ENCODE results near the gene ITPK1. TPM values are rescaled to one million over a fixed set of nuclear protein-coding genes. Genes with fewer than 3 reads are reported as not detected.

The ITPK1 gene
- total RNA-seq, 2 donors from 2014 or later = 53.8 to 85.0 TPM

- H3K27ac ChIP-seq = no peak overlapping the region
Observed at GRCh38 chr14:93061380-93062012, 54.2 kb downstream of the ITPK1 start.

GRCh38 chr14:93060841-93061240, 54.9 kb downstream of the ITPK1 start:
- DNase-seq (ENCODE audit: low spot score) (no peak), ATAC-seq (ENCODE audit: insufficient number of reproducible peaks, low FRiP score, low read depth) (no peak)
- H3K27ac ChIP-seq = no peak overlapping the region
- peaks cover 31 to 63% of the 10 kb centered on the region in 2 donors for H3K4me1 ChIP-seq (ENCODE audit: control insufficient read depth in 1 of 2, low read depth in 2 of 2)
- H3K9me3 ChIP-seq = no peaks in the 10 kb centered on the region
- H3K27me3 ChIP-seq (replicated peaks; ENCODE audit: insufficient read depth) = no peaks in the 10 kb centered on the region
- no peak overlapping the region for H3K4me3 ChIP-seq
- no peaks in the 10 kb centered on the region for H3K36me3 ChIP-seq
- TF ChIP-seq CTCF (IDR thresholded peaks at IDR 0.05) = no peak

More at GRCh38 chr14:93061380-93062012, 54.2 kb downstream of the ITPK1 start:
- Histone ChIP-seq H3K9me3 (no peaks in the 10 kb centered on the region), H3K4me1 (ENCODE audit: control insufficient read depth in 1 of 2, low read depth in 2 of 2) (peaks cover 24 to 59% of the 10 kb centered on the region in 2 donors), H3K4me3 (no peak overlapping the region), H3K27me3 (replicated peaks; ENCODE audit: insufficient read depth) (no peaks in the 10 kb centered on the region), H3K36me3 (no peaks in the 10 kb centered on the region)
- no peak for DNase-seq (ENCODE audit: low spot score)
- no peak for TF ChIP-seq CTCF (IDR thresholded peaks at IDR 0.05)
- ATAC-seq (ENCODE audit: insufficient number of reproducible peaks, low FRiP score, low read depth) = no peak

GRCh38 chr14:93059917-93060545, 55.7 kb downstream of the ITPK1 start:
- no peak overlapping the region for H3K4me3 ChIP-seq
- no peak overlapping the region for H3K27ac ChIP-seq
- TF ChIP-seq CTCF (IDR thresholded peaks at IDR 0.05) = no peak
- H3K4me1 ChIP-seq (ENCODE audit: control insufficient read depth in 1 of 2, low read depth in 2 of 2) = peaks cover 29 to 60% of the 10 kb centered on the region in 2 donors
- ATAC-seq (ENCODE audit: insufficient number of reproducible peaks, low FRiP score, low read depth) (no peak), DNase-seq (ENCODE audit: low spot score) (no peak)
- H3K9me3 ChIP-seq = no peaks in the 10 kb centered on the region
- no peaks in the 10 kb centered on the region for H3K27me3 ChIP-seq (replicated peaks; ENCODE audit: insufficient read depth)
- no peaks in the 10 kb centered on the region for H3K36me3 ChIP-seq

GRCh38 chr14:93059260-93059659, 56.5 kb downstream of the ITPK1 start:
- no peak overlapping the region for H3K27ac ChIP-seq
- no peak for DNase-seq (ENCODE audit: low spot score)
- no peak for TF ChIP-seq CTCF (IDR thresholded peaks at IDR 0.05)
- H3K36me3 ChIP-seq = no peaks in the 10 kb centered on the region
- no peaks in the 10 kb centered on the region for H3K27me3 ChIP-seq (replicated peaks; ENCODE audit: insufficient read depth)
- H3K4me3 ChIP-seq = no peak overlapping the region
- ATAC-seq (ENCODE audit: insufficient number of reproducible peaks, low FRiP score, low read depth) = no peak
- peaks cover 24 to 52% of the 10 kb centered on the region in 2 donors for H3K4me1 ChIP-seq (ENCODE audit: control insufficient read depth in 1 of 2, low read depth in 2 of 2)
- no peaks in the 10 kb centered on the region for H3K9me3 ChIP-seq

- no peak for TF ChIP-seq CTCF (IDR thresholded peaks at IDR 0.05)
- no peak overlapping the region for H3K4me3 ChIP-seq
- peak overlapping the region; percentile 72 to 74 for H3K27ac ChIP-seq
- H3K4me1 ChIP-seq (ENCODE audit: control insufficient read depth in 1 of 2, low read depth in 2 of 2) = peaks cover 19 to 37% of the 10 kb centered on the region in 2 donors
- DNase-seq (ENCODE audit: low spot score) (no peak), ATAC-seq (ENCODE audit: insufficient number of reproducible peaks, low FRiP score, low read depth) (no peak)
- H3K36me3 ChIP-seq = no peaks in the 10 kb centered on the region
- H3K9me3 ChIP-seq = no peaks in the 10 kb centered on the region
- no peaks in the 10 kb centered on the region for H3K27me3 ChIP-seq (replicated peaks; ENCODE audit: insufficient read depth)
Observed at GRCh38 chr14:93057586-93058280, 58.0 kb downstream of the ITPK1 start.
